Measurements from ENCODE around the gene FILIP1L. TPM values are rescaled to one million over a fixed set of nuclear protein-coding genes. Genes with fewer than 3 reads are reported as not detected.
A peak's percentile ranks its signal among the peaks of the same experiment; 100 is the strongest.

FILIP1L gene
- total RNA-seq, 2 donors from 2014 or later, result 270 to 279 TPM

GRCh38 chr3:99958222-99958912, 155.9 kb downstream of the FILIP1L start:
- ATAC-seq (ENCODE audit: insufficient number of reproducible peaks, low FRiP score, low read depth) (no peak), DNase-seq (ENCODE audit: low spot score) (no peak)
- no peaks in the 10 kb centered on the region for H3K36me3 ChIP-seq
- H3K4me3 ChIP-seq, result no peak overlapping the region
- TF ChIP-seq CTCF (IDR thresholded peaks at IDR 0.05), result no peak
- peak overlapping the region; percentile 75 to 76 for H3K27ac ChIP-seq
- no peaks in the 10 kb centered on the region for H3K27me3 ChIP-seq (replicated peaks; ENCODE audit: insufficient read depth)
- H3K4me1 ChIP-seq (ENCODE audit: control insufficient read depth in 1 of 2, low read depth in 2 of 2), result peaks cover 23 to 86% of the 10 kb centered on the region in 2 donors
- H3K9me3 ChIP-seq, result no peaks in the 10 kb centered on the region

GRCh38 chr3:99957151-99957796, 157.0 kb downstream of the FILIP1L start:
- H3K27me3 ChIP-seq (replicated peaks; ENCODE audit: insufficient read depth), result no peaks in the 10 kb centered on the region
- H3K36me3 ChIP-seq, result no peaks in the 10 kb centered on the region
- ATAC-seq (ENCODE audit: insufficient number of reproducible peaks, low FRiP score, low read depth) (no peak), DNase-seq (ENCODE audit: low spot score) (no peak)
- H3K4me3 ChIP-seq, result no peak overlapping the region
- peak overlapping the region; percentile 75 to 76 for H3K27ac ChIP-seq
- H3K9me3 ChIP-seq, result no peaks in the 10 kb centered on the region
- peaks cover 23 to 78% of the 10 kb centered on the region in 2 donors for H3K4me1 ChIP-seq (ENCODE audit: control insufficient read depth in 1 of 2, low read depth in 2 of 2)
- no peak for TF ChIP-seq CTCF (IDR thresholded peaks at IDR 0.05)

GRCh38 chr3:99955773-99956562, 158.3 kb downstream of the FILIP1L start:
- Histone ChIP-seq H3K36me3 (no peaks in the 10 kb centered on the region), H3K27me3 (replicated peaks; ENCODE audit: insufficient read depth) (no peaks in the 10 kb centered on the region), H3K9me3 (no peaks in the 10 kb centered on the region), H3K4me3 (no peak overlapping the region), H3K4me1 (ENCODE audit: control insufficient read depth in 1 of 2, low read depth in 2 of 2) (peaks cover 10 to 68% of the 10 kb centered on the region in 2 donors), H3K27ac (peak overlapping the region in 1 of 2 donors; percentile 42)
- DNase-seq (ENCODE audit: low spot score), result no peak
- TF ChIP-seq CTCF (IDR thresholded peaks at IDR 0.05), result no peak
- ATAC-seq (ENCODE audit: insufficient number of reproducible peaks, low FRiP score, low read depth), result no peak

- Histone ChIP-seq H3K4me3 (no peak overlapping the region), H3K36me3 (no peaks in the 10 kb centered on the region), H3K27me3 (replicated peaks; ENCODE audit: insufficient read depth) (no peaks in the 10 kb centered on the region), H3K4me1 (ENCODE audit: control insufficient read depth in 1 of 2, low read depth in 2 of 2) (peaks cover 7 to 68% of the 10 kb centered on the region in 2 donors), H3K27ac (peak overlapping the region; percentile 6 to 42), H3K9me3 (no peaks in the 10 kb centered on the region)
- no peak for DNase-seq (ENCODE audit: low spot score)
- ATAC-seq (ENCODE audit: insufficient number of reproducible peaks, low FRiP score, low read depth), result no peak
- no peak for TF ChIP-seq CTCF (IDR thresholded peaks at IDR 0.05)
These were observed 159.2 kb downstream of the FILIP1L start for GRCh38 chr3:99954914-99955644.
